Choroid plexus epithelial cell (primary cell): ENCODE data around the gene NAA16.

Experiments
- DNase-seq: peaks from one replicate; pipeline ENCODE4 v3.0.0-alpha.2; 2010; ENCODE audit warnings: low read depth
- H3K4me3 ChIP-seq: 2 replicates; pipeline ENCODE4 v1.5.1; 2011; ENCODE audit warnings: low read depth, mild to moderate bottlenecking, control low read depth, low read length, moderate library complexity
- TF ChIP-seq, protein P1 (sequence below): conservative IDR thresholded peaks from 2 replicates; pipeline ENCODE4 v1.5.1; 2011; ENCODE audit warnings: low read depth, mild to moderate bottlenecking, control low read depth, inconsistent platforms, low read length, moderate library complexity

NAA16 gene

DNA sequence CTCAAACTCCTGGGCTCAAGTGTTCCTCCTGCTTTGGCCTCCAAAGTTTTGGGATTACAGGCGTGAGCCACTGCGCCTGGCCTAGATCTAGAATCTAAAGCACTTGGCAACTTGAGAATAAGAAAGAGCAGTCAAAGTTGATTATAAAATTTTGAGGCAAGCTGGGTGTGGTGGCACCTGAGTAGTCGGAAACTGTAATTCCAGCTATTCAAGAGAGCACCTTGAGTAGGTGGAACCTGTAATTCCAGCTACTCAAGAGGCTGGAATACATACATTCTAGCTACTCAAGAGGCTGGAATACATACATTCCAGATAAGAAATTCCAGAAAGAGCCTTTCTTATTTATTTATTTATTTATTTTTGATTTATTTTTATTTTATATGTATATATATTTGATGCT is 8.3 kb upstream of the NAA16 start:
- TF ChIP-seq, protein P1, sequence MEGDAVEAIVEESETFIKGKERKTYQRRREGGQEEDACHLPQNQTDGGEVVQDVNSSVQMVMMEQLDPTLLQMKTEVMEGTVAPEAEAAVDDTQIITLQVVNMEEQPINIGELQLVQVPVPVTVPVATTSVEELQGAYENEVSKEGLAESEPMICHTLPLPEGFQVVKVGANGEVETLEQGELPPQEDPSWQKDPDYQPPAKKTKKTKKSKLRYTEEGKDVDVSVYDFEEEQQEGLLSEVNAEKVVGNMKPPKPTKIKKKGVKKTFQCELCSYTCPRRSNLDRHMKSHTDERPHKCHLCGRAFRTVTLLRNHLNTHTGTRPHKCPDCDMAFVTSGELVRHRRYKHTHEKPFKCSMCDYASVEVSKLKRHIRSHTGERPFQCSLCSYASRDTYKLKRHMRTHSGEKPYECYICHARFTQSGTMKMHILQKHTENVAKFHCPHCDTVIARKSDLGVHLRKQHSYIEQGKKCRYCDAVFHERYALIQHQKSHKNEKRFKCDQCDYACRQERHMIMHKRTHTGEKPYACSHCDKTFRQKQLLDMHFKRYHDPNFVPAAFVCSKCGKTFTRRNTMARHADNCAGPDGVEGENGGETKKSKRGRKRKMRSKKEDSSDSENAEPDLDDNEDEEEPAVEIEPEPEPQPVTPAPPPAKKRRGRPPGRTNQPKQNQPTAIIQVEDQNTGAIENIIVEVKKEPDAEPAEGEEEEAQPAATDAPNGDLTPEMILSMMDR, result no peak
- no peak overlapping the region for H3K4me3 ChIP-seq
- no peak for DNase-seq

DNA sequence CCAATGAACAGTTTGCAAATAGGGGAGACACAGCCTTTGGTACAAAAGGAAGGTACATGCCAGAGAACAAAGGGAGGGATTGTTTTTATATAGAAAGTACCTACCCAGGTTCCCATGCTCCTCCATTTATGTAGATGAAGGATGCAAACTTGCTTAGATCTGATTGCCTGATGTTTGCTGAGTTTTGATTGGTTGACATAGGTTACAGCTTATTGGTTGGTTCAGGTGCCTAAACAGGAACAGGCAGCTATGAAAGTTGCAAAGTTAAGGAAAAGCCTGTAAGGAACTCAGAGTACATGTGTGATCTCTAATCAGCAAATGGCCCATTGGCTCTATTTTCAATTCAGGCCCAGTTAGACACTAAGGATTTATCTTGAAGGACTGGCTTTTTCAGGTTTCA is 6.5 kb upstream of the NAA16 start:
- TF ChIP-seq, protein P1, result no peak
- DNase-seq, result no peak
- H3K4me3 ChIP-seq, result no peak overlapping the region

DNA sequence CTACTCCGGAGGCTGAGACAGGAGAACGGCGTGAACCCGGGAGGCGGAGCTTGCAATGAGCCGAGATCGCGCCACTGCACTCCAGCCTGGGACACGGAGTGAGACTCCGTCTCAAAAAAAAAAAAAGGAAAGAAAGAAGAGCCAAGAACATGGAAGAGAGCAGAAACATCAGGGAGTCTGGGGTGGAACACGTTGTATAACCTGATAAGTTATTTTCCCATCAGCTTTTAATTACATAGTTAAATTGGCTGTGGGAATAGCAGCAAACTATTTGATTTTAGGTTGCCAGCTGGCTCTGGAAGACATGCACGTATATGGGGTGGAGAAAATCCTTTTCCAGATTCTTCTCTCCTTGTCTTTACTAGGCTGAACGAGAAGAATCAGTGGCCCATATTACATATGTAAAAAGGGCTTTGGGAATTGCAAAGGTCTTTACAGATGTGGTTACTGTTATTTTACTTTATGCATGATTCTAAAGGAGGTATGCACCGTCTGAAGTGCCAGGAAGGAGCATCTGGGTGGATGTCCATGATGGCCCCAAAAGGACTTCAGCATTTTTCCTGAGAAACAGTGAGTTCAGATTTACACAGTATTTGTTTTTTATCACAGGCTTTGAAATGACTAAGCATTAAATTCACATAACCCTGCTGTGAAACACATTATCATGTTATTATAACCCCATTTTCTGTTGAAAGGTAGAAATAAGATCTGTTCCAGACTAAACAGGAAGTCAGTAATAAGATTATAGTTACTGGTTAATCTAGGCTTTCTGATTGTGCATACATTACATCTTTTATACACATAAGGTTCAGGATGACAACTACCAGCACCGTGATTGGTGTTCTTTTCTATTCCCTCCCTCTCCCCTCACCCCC is 4.6 kb upstream of the NAA16 start:
- TF ChIP-seq, protein P1, result no peak
- DNase-seq, result peak; percentile 70
- H3K4me3 ChIP-seq, result no peak overlapping the region

DNA sequence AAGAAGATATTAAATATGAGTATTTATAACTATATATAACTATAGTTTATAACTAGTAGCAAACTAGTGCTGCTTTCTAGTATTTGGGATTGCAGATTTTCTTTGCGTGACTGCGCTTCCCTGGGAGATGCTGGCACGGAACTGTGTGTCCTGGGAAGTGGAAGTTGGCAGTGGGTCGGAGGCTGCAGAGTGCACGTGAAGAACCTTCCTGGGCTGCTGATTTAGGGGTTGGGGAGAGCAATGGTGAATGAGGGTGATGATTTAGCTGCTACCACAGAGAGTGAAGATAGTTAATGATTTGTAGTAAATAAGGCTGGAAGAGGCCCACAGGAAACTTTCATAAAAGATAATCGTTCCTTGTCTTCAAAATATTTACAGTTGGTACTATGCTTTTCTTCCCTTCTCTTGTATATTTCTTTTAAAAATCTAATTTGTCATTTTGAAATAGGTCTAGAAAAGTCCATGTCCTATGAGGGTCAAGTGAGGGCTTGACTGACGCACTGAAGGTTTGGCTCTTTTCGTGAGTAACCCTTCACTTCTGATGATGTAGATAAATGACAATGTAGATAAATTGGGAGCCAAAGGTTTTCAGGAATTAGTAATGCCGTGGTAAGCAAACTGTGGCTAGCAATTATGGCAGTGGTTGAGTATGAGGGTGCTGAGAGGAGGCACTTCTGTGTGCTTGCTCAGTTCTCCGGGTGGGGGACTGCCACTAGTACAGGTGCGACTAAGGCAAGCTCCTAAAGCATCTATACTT is 3.0 kb upstream of the NAA16 start:
- TF ChIP-seq, protein P1, result no peak
- no peak overlapping the region for H3K4me3 ChIP-seq
- no peak for DNase-seq

DNA sequence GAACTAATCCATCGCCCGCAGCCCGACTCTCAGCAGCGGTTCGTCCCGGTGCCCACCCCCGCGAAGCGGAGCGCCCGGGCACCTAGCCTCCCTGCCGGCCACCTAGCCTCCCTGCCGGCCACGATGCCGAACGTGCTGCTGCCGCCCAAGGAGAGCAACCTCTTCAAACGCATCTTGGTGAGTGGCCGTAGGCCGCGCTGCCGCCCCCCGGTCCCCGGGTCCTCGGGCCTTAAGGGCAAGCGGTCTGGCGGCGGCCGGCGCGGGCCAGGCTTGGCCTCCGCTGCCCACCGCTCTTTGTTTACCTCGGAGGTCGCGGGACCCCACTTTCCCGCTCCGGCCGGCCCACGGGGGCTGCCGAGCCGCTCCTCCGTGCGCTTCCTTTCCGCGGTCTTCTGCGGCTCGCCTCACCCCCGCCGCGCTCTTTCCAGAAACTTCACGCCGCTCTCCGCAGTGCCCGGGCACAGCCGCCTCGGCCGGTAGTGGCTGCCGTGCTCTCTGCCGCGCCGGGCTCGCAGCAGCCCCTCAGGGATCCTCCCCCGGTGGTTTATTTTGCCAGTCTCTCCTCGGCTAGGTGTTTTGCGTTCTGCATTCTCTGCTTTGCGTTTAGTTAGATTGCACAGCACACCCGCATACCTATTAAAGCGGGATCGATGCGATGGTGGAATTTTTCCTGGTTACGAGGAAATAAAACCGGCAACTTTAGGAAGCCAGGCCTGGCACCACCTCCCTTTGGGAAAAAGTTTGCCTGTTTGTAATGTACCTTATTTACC is 524 bp downstream of the NAA16 start:
- peak; percentile 18 for DNase-seq
- TF ChIP-seq, protein P1, result no peak
- peak overlapping the region; percentile 96 for H3K4me3 ChIP-seq

DNA sequence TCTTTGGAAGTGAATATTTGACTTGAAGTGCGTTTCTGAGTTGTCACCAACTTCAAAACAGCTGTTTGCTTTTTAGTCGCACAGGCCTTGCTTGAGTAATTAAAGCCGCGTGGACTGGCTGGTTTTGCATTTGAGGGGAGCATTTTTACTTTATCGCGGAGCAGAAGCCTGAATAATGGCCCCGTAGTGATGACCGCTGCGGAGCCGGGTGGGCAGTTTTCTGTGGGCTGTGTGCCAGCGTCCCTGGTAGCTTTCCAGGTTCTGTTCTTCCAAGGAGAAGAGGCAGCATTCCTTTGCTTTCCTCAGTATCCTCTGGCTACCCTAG is 1.1 kb downstream of the NAA16 start:
- peak overlapping the region; percentile 96 for H3K4me3 ChIP-seq
- TF ChIP-seq, protein P1, result no peak
- peak; percentile 38 for DNase-seq
